Heart right ventricle (tissue), 16 donors: ENCODE measurements around the gene NKAIN1. TPM values are rescaled to one million over a fixed set of nuclear protein-coding genes. Genes with fewer than 3 reads are reported as not detected.

Source experiments
- ATAC-seq, 8 donors: fragments of 200-7000 bp; cut with Tn5 transposase; one replicate each; pipeline ENCODE4 v1.9.1; 2020; ENCODE audit warnings: mild to moderate bottlenecking in 8 of 8, moderate library complexity in 8 of 8, moderate number of reproducible peaks in 1 of 8
- DNase-seq, 2 donors: peaks; one replicate each; pipeline ENCODE4 v3.0.0-alpha.2; 2020
- H3K27ac ChIP-seq, 10 donors: fragments of 200-600 bp; sonication (generic) in 2 of 10; one replicate each; pipeline versions ENCODE4 v1.5.0 to v1.8.0; 2020 to 2022; ENCODE audit warnings: mild to moderate bottlenecking in 3 of 10
- H3K27me3 ChIP-seq, 7 donors: fragments of 200-600 bp; one replicate each; pipeline ENCODE4 v1.8.0; 2021 to 2022; ENCODE audit warnings: mild to moderate bottlenecking in 2 of 7
- H3K36me3 ChIP-seq, 9 donors: fragments of 200-600 bp; sonication (generic) in 1 of 9; one replicate each; pipeline versions ENCODE4 v1.5.0 to v1.8.0; 2020 to 2022; ENCODE audit warnings: mild to moderate bottlenecking in 2 of 9
- H3K4me1 ChIP-seq, 9 donors: fragments of 200-600 bp; sonication (generic) in 1 of 9; one replicate each; pipeline versions ENCODE4 v1.5.0 to v1.8.0; 2020 to 2022; ENCODE audit warnings: mild to moderate bottlenecking in 4 of 9
- H3K4me3 ChIP-seq, 10 donors: fragments of 200-600 bp; sonication (generic) in 2 of 10; one replicate each; pipeline versions ENCODE4 v1.5.0 to v1.8.0; 2020 to 2022; ENCODE audit warnings: mild to moderate bottlenecking in 7 of 10, moderate library complexity in 2 of 10
- H3K9me3 ChIP-seq, 11 donors: fragments of 200-600 bp in 10 of 11; sonication (generic) in 2 of 11; one replicate each; pipeline versions ENCODE4 v1.5.0 to v1.8.0; 2013 to 2022; ENCODE audit warnings: mild to moderate bottlenecking in 2 of 11, control low read depth in 1 of 11, moderate library complexity in 1 of 11
- WGBS, 2 donors: extraction: QIAGEN DNeasy Blood & Tissue Kit; methylation state at CpG; one replicate each; pipeline ENCODE4 v1.1.7; 2013; ENCODE audit warnings: inconsistent platforms in 1 of 2; 5-methylcytosine and 5-hydroxymethylcytosine counted together
- intact Hi-C, 10 donors: fragments of 100-400 bp; cut with DNase I; formaldehyde crosslinking; loops; one replicate each; pipeline versions ENCODE4 v1.11.1 to v1.14.2; 2022
- polyA plus RNA-seq, 2 donors: library from polyadenylated mRNA; stranded (reverse); fragments of 200-250 nt; gene quantifications; one replicate each; pipeline ENCODE4 v1.2.3, GENCODE V29; 2013
- total RNA-seq, 10 donors: library from RNA; stranded (reverse); fragmentation: NEBNext Ultra II Directional in 3 of 10; extraction: Animal tissue kit (Norgen Biotek cat#: 25700) in 3 of 10; gene quantifications; one replicate each; pipeline versions ENCODE4 v1.2.1 to v1.2.4, GENCODE V29; 2021 to 2023
- TF ChIP-seq, protein P1 (sequence below), 9 donors: fragments of 200-600 bp; sonication (generic) in 2 of 9; IDR thresholded peaks; one replicate each; pipeline versions ENCODE4 v1.5.0 to v1.8.0; 2021 to 2022; ENCODE audit warnings: antibody characterized with exemption in 9 of 9, mild to moderate bottlenecking in 5 of 9, moderate library complexity in 1 of 9
- donor health status: Arrhythmogenic right ventricular cardiomyopathy.
- donor health status: ischemic (EF 13 %, LVEDD 7.1; RV severe dilation, severe dysfunction).
- donor health status: healthy with polysubstance abuse.
- donor health status: DM: no; HTN: yes; CAD: no.
- donor health status: DM: no; HTN: no; CAD: no.
- donor health status: ischemic (EF 25% LVEDD 6.9; RV normal size, moderate dysfunction).
- donor health status: ischemic (EF 25% LVEDD 5.7; RV mildly dilated, moderate dysfunction).
- donor health status: healthy.
- donor health status: DM: yes; HTN: yes; CAD: no.
- donor health status: Ischemic cardiomyopathy.
- donor health status: ischemic (EF 35%, LVEDD 5.7; RV mildly dilated, moderate dysfunction).
- donor health status: nonischemic (EF 11% LVEDD 7.7; RV severe dilation, severe dysfunction).
- donor health status: DM: yes; HTN: yes; CAD: no.
- donor health status: PGD.
- donor health status: ischemic (EF 29% LVEDD 5.4; RV normal size, mild dysfunction).
- donor health status: nonischemic (EF 23%, LVEDD 6.1; RV moderate dilation, normal function).

NKAIN1 gene
- total and polyA plus RNA-seq, 12 donors, result 0.07 to 0.45 (median 0.21) TPM; not detected in 8

- intact Hi-C loops, result no loop called here
- Histone ChIP-seq H3K4me3 (no peak overlapping the region), H3K9me3 (peaks cover 0 to 10% (median 0%) of the 10 kb centered on the region in 11 donors), H3K36me3 (no peaks in the 10 kb centered on the region), H3K27ac (no peak overlapping the region), H3K27me3 (no peaks in the 10 kb centered on the region), H3K4me1 (no peaks in the 10 kb centered on the region)
- WGBS, 2 donors, result 80 to 83% methylated on average over 7 of the region's 7 CpGs
- ATAC-seq (no peak), DNase-seq (no peak)
- TF ChIP-seq, protein P1, sequence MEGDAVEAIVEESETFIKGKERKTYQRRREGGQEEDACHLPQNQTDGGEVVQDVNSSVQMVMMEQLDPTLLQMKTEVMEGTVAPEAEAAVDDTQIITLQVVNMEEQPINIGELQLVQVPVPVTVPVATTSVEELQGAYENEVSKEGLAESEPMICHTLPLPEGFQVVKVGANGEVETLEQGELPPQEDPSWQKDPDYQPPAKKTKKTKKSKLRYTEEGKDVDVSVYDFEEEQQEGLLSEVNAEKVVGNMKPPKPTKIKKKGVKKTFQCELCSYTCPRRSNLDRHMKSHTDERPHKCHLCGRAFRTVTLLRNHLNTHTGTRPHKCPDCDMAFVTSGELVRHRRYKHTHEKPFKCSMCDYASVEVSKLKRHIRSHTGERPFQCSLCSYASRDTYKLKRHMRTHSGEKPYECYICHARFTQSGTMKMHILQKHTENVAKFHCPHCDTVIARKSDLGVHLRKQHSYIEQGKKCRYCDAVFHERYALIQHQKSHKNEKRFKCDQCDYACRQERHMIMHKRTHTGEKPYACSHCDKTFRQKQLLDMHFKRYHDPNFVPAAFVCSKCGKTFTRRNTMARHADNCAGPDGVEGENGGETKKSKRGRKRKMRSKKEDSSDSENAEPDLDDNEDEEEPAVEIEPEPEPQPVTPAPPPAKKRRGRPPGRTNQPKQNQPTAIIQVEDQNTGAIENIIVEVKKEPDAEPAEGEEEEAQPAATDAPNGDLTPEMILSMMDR (IDR thresholded peaks at IDR 0.05), result no peak
Measured at GRCh38 chr1:31133368-31133767, 106.3 kb downstream of the NKAIN1 start.

Other genes with a start within 250 kb of the NKAIN1 start
- 10 to 100 TPM; 69.7 to 91.2 (median 82.9) TPM for gene PUM1, start 174.2 kb downstream of the NKAIN1 start, total RNA-seq
- gene PUM1, start 174.2 kb downstream of the NKAIN1 start, polyA plus RNA-seq, result 10 to 100 TPM; 13.5 to 27.4 TPM
- 10 to 100 TPM; 15.9 to 25.3 (median 18.7) TPM for gene SNRNP40, start 56.9 kb upstream of the NKAIN1 start, total RNA-seq
- gene SNRNP40, start 56.9 kb upstream of the NKAIN1 start, polyA plus RNA-seq, result 10 to 100 TPM in 1 of 2 donors, 1 to 10 TPM in 1; 9.7 to 14.0 TPM
- 10 to 100 TPM in 9 of 10 donors, 1 to 10 TPM in 1; 10.0 to 16.6 (median 13.2) TPM for gene ZCCHC17, start 57.1 kb upstream of the NKAIN1 start, total RNA-seq
- 10 to 100 TPM; 15.7 to 26.6 TPM for gene ZCCHC17, start 57.1 kb upstream of the NKAIN1 start, polyA plus RNA-seq
- 1,000 to 10,000 TPM; 2,977 to 6,049 (median 4,967) TPM for gene FABP3, start 133.2 kb upstream of the NKAIN1 start, total RNA-seq
- gene FABP3, start 133.2 kb upstream of the NKAIN1 start, polyA plus RNA-seq, result 1,000 to 10,000 TPM; 5,936 to 6,968 TPM
- gene SERINC2, start 173.3 kb upstream of the NKAIN1 start, total RNA-seq, result 1 to 10 TPM in 7 of 10 donors, under 1 TPM in 3; 0.71 to 7.6 (median 1.6) TPM
- gene SERINC2, start 173.3 kb upstream of the NKAIN1 start, polyA plus RNA-seq, result 1 to 10 TPM; 2.6 to 3.9 TPM